Activated T-cell treated with anti-CD3 and anti-CD28 coated beads for 4 hours (primary cell): ENCODE results near the gene ADGRL1.
A peak's percentile ranks its signal among the peaks of the same experiment; 100 is the strongest.
"Not testable (repeated sequence)": the region's sequence is repeated elsewhere in the genome, so short reads cannot be mapped to it uniquely, and the experiment has no call there.

Experiments used
- DNase-seq: peaks from one replicate; pipeline ENCODE4 v3.0.0-alpha.2; 2020

Gene ADGRL1

GRCh38 chr19:14217886-14218285 lies 11.9 kb upstream of the ADGRL1 start:
- not testable (repeated sequence) for DNase-seq

DNA sequence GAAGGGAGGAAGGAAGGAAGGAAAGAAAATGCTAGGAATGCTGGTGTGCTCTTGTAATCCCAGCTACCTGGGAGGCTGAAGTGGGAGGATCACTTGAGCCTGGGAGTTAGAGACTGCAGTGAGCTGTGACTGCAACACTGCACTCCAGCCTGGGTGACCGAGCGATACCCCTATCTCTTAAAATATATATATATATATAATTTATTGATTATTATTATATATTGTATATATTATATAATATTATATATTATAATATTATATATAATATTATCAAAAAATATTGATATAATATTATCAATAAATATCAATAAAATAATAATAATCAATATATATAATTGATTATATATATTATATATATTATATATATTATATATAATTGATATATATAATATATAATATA lies 8.6 kb upstream of the ADGRL1 start:
- no peak for DNase-seq

DNA sequence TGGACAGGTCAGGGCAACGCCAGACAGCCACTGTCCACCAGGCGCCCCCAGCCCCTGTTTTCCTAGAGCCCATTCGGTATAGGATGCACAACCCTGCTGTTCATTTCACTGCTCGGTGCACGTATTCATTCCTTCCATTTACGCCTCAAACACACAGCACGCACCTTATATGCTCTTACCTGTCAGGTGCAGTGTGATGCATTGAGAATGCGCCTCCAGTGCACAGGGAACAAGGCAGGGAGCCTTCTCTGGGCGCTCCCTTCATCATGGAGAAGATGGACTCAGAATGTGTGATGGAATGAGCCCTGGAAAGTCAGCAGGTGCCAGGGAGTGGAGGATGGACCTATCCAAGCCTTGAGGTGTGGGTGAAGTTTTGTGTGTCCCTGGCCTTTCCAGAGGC lies 4.2 kb upstream of the ADGRL1 start:
- not testable (repeated sequence) for DNase-seq

GRCh38 chr19:14209401-14209800 lies 3.4 kb upstream of the ADGRL1 start:
- not testable (repeated sequence) for DNase-seq

DNA sequence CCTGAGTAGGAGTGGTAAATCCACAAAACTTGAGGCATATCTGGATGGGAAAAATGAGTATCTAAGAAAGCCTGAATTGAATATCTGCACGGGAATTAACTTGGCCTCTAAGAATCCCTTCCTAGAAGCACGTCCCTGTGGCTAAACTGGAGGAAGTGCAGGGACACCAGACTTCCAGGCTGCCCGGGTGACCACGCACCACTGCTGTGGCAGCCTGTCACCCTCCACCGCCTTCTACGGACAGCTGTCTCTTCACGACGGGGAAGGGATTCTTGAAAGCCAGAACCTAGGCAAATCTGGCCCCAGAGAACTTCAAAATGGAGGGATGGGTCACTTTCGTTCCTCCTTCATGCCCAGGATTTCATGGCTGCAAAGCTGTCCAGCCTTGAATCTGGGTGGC lies 2.5 kb upstream of the ADGRL1 start:
- not testable (repeated sequence) for DNase-seq

DNA sequence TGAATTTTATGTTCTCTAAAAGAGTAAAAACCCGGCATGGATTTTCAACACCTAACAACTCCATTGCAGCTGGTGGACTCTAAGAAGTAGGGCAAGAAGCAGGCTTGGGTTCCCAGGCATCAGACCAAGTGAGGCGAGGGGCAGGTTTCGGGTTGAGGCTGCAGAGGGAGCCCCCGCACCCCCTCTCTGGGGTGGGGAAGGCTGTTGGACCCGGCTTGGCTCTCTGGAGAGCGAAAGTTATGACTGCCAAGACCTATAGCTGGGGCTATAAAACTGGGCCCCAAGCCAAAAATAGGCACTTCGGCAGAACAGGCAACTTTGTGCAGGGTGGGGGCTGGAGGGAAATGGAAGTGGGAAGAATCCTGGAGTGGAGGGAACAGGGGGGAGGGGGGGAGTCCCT lies 1.8 kb upstream of the ADGRL1 start:
- DNase-seq: not testable (repeated sequence)

GRCh38 chr19:14206737-14207726 lies 1.1 kb upstream of the ADGRL1 start:
- peak; percentile 79 for DNase-seq

GRCh38 chr19:14206308-14206707 lies 339 bp upstream of the ADGRL1 start:
- DNase-seq: not testable (repeated sequence)

GRCh38 chr19:14204676-14205451 lies 1.1 kb downstream of the ADGRL1 start:
- DNase-seq: not testable (repeated sequence)

- not testable (repeated sequence) for DNase-seq
These were observed 1.8 kb downstream of the ADGRL1 start for GRCh38 chr19:14204219-14204618.

DNA sequence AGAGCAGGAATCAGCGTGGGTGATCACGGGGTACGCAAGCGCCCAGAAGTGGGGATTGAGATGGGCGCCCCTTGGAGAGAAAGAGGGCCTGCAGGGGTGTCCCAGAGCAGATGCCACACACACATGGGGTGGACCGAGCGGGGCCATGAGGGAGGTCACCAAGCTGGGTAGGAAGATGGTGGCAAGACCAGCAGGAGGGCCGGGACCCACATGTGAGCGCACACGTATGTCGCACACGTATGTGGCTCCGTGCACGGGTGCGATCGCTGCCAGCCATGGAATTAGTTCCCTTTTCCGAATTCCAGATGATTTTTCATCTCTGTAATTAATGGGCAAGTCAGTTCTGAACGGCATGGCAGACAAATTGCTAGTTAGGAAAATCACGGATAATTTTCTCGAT lies 2.2 kb downstream of the ADGRL1 start:
- DNase-seq: not testable (repeated sequence)

DNA sequence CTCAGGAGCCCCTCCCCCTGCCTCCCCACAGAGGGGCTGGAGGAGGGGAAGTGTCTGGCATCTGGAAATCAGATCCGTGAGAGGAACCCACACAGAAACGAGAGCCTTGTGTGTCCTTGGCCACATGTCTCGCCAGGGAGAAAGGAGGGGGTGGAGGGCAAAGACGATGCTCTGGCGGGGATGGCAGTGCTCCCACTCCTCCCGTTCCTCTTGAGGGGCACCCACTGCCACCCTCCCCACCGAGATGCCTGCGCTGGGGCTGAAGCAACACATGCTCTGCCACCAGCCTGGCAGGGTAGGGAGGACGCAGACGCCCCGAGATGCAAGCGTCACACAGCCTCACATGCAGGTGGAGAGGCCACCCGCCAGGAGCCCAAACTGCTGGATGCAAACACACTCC lies 2.8 kb downstream of the ADGRL1 start:
- no peak for DNase-seq

- DNase-seq: not testable (repeated sequence)
These were observed 4.5 kb downstream of the ADGRL1 start for GRCh38 chr19:14201481-14201880.

GRCh38 chr19:14200147-14200841 lies 5.7 kb downstream of the ADGRL1 start:
- peak; percentile 38 for DNase-seq

- DNase-seq: no peak
These were observed 7.3 kb downstream of the ADGRL1 start for GRCh38 chr19:14198384-14199376.

GRCh38 chr19:14197882-14198281 lies 8.1 kb downstream of the ADGRL1 start:
- DNase-seq: no peak

DNA sequence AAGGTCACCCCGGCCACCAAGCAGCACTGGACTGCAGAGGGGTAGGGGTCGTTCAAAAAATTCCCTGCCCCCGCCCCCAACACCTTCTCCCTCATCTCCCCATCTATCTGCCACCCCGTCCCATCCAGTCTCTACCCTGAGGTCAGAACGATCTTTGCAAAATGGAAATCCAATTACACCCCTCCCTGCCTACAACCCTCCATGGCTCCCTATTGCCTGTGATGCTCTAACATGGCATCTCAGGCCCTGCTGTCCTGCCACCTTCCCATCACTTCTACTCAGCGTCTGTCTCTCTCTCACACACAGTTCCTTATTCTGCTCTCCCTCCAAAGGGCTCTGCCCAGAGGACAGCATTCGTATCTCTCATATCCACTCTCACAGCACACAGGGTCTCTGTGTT lies 8.7 kb downstream of the ADGRL1 start:
- DNase-seq: not testable (repeated sequence)

GRCh38 chr19:14196105-14196504 lies 9.9 kb downstream of the ADGRL1 start:
- DNase-seq: peak; percentile 74

DNA sequence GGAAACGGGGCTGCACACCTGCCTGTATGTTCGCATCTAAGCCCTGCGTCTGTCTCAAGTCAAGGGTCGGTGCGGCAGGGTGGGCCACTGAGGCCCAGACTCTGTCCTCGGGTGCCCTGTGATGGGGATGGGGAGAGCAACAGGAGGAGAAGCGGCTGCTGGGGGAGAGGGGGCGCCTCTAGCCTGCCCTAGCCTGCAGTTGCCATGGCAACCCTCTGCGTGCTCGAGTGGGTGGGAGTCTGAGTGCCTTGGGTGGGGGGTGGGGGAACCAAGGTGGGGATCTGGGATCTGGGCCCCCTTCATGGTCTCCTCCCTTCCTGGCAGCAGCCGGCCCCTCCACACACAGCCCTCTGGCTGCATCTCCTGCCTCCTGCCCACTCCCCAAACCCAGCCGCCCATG lies 10.8 kb downstream of the ADGRL1 start:
- not testable (repeated sequence) for DNase-seq

DNA sequence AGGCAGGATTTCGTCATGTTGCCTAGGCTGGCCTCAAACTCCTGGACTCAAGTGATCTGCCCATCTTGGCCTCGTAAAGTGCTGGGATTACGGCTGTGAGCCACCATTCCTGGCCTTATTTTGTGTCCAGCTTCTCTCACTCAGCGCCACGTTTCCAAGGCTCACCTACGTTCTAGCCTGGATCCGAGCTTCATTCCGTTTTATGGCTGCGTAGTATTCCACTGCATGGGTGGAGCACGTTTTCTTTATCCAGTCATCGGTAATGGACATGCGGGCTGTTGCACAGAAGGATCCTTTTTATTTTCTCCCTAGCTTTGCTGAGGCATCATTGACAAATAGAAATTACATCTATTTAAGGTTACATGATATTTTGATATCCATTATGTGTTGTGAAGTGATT lies 16.6 kb downstream of the ADGRL1 start:
- DNase-seq: no peak

- DNase-seq: not testable (repeated sequence)
These were observed 17.9 kb downstream of the ADGRL1 start for GRCh38 chr19:14188086-14188485.

DNA sequence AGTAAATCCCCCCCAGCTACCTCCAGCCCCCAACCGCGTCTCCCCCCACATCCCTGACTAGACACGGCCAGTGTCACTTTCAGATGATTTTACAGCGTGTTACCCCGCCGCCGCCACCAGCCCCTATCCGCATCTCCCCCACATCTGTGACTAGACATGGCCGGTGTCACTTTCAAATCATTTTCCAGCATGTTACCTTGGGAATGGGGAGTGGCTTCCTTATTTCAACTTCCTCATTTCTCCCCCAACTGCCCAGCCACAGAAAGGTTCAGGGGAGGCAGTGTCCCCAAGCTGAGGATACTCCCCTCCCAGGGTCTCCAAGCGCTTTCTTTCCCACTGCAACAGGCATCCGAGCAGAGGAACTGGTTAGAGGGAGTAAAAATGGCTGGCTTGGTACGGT lies 18.4 kb downstream of the ADGRL1 start:
- no peak for DNase-seq
